Mammary epithelial cell (primary cell): ENCODE data around the gene RALGAPA2.

Source experiments
- EZH2 ChIP-seq: IDR thresholded peaks from 2 replicates; pipeline ENCODE4 v1.6.1; 2012; ENCODE audit warnings: low read length, inconsistent platforms, borderline replicate concordance
- TF ChIP-seq, protein P1 (sequence below), 2 donors: IDR thresholded peaks in 1 of 2; conservative IDR thresholded peaks in 1 of 2; 2 replicates each; pipeline ENCODE4 v1.5.1; 2011 to 2012; ENCODE audit warnings: inconsistent platforms in 2 of 2, low read length in 2 of 2, mild to moderate bottlenecking in 2 of 2, control low read depth in 1 of 2, low read depth in 1 of 2; ENCODE audit not compliant: insufficient read depth in 1 of 2; ENCODE audit errors: extremely low read depth in 1 of 2

DNA sequence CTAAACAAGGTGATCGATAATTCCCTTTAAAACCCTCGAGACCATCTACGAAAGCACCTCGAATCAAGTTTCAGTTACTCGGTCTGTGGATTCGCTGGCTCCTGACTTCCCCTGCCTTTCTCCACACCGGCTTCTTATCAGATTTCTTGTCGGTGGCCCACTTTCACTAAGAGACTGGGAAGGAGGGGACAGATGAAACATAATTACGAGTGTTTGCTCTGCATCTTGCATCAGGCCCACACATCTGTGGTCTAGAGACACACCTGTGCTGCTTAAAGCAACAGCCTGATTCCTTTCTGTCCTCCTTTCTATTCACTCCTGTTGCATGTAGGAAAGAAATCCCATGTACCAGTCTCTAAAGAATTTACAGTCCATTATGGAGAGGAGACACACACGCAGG is 306.8 kb downstream of the RALGAPA2 start:
- TF ChIP-seq, protein P1, sequence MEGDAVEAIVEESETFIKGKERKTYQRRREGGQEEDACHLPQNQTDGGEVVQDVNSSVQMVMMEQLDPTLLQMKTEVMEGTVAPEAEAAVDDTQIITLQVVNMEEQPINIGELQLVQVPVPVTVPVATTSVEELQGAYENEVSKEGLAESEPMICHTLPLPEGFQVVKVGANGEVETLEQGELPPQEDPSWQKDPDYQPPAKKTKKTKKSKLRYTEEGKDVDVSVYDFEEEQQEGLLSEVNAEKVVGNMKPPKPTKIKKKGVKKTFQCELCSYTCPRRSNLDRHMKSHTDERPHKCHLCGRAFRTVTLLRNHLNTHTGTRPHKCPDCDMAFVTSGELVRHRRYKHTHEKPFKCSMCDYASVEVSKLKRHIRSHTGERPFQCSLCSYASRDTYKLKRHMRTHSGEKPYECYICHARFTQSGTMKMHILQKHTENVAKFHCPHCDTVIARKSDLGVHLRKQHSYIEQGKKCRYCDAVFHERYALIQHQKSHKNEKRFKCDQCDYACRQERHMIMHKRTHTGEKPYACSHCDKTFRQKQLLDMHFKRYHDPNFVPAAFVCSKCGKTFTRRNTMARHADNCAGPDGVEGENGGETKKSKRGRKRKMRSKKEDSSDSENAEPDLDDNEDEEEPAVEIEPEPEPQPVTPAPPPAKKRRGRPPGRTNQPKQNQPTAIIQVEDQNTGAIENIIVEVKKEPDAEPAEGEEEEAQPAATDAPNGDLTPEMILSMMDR (conservative IDR thresholded peaks at IDR 0.05 in 1 of 2, IDR thresholded peaks at IDR 0.05 in 1 of 2; ENCODE audit: extremely low read depth in 1 of 2, insufficient read depth in 1 of 2, low read depth in 1 of 2, low read length in 2 of 2) = no peak
- TF ChIP-seq EZH2 = no peak
